ENCODE data around the gene EEF1A2.

Gene EEF1A2

DNA sequence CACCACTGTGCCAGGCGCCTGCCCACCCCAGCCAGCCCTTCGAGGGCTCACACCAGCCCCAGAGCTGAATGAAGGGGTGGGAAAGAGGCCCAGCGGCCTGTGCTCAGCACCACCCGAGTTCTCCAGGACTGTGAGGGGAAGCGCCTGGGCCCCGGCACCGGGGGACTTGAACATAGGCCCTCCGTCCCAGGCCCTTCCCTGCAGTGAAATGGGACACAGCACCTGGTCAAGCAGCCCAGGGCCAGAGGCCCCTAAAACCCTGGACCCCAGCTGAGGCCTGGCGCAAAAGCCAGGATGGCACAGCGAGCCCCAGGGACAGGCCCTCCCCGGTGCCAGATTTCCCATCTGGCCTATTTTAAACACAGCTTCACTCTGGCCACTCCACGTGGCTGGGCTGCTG, 30.5 kb downstream of the EEF1A2 start:
- no peak for DNase-seq (ENCODE audit: low read depth)

DNA sequence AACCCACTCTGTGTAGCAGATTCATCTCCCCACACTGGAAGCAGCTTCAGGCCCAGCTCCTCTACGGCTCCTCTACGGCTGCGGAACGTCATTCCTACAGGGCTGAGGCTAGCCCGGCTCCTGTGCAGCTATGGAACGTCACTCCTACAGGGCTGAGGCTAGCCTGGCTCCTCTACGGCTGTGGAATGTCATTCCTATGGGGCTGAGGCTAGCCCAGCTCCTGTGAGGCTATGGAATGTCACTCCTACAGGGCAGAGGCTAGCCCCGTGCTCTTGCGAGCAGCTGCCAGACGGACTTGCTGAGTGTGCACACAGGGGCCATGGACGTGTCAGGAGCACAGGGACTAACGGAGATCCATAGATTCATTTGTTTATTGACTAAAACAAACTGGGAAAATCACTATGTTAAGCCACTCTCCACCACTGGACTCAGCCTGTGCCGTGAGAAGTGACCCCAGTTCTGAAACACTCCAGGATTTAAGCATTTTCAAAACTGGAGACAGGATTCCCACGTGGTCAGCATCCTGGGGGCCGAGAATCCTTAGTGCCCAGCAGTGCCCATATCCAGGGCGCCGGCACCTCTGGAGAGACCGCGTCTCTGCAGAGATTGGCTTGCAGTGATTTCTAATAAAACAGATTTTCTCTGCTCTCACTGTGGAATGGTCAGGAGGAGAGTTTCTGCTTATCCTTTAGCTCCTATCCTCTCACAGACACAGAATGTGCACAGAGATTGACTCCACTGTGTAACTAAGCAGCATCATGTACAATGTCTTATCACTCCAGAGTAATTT, 31.4 kb downstream of the EEF1A2 start:
- DNase-seq (ENCODE audit: low read depth): no peak

DNA sequence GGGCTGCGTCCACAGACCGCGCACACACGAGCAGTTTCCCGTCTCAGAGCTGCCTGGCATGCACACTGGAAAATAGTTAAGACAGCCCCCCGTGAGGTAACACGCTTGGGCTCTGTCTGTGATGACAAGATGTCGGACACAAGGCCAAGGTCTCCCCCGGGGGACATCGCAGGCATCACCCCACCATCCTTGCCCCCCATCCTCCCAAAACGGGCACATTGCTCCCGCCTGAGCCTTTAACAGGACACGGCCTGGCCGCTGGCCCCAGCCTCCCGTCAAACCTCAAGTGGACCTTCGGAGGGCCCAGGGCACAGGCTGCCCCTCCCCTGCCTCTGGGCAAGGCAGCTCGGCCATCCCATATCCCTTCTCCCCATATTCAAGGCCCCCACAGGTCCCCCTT, 32.0 kb downstream of the EEF1A2 start:
- no peak for DNase-seq (ENCODE audit: low read depth)

DNA sequence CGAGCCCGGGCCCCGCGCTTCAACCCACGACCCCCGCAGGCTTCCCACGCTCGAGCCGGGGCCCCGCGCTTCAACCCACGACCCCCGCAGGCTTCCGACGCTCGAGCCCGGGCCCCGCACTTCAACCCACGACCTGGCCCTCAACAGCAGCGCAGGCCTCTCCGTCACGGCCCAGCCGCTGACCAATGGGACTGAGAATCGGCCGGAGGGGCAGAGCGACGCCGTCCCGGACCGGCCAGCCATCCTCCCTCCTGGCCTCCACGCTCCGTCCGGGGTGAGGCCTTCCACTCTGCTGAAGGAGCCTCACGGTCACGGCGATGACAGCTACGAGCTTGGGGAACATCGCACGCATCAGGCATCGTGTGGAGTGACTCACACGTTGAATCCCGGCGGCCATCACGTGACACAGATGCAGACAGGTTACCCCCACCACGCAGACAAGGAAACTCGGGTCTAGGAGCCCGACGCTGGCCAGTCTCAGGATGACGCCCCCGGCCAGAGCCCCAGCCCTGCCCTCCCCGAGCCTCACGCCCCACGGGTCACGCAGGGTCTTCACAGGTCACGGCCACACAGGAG, 32.5 kb downstream of the EEF1A2 start:
- DNase-seq (ENCODE audit: low read depth): no peak

DNA sequence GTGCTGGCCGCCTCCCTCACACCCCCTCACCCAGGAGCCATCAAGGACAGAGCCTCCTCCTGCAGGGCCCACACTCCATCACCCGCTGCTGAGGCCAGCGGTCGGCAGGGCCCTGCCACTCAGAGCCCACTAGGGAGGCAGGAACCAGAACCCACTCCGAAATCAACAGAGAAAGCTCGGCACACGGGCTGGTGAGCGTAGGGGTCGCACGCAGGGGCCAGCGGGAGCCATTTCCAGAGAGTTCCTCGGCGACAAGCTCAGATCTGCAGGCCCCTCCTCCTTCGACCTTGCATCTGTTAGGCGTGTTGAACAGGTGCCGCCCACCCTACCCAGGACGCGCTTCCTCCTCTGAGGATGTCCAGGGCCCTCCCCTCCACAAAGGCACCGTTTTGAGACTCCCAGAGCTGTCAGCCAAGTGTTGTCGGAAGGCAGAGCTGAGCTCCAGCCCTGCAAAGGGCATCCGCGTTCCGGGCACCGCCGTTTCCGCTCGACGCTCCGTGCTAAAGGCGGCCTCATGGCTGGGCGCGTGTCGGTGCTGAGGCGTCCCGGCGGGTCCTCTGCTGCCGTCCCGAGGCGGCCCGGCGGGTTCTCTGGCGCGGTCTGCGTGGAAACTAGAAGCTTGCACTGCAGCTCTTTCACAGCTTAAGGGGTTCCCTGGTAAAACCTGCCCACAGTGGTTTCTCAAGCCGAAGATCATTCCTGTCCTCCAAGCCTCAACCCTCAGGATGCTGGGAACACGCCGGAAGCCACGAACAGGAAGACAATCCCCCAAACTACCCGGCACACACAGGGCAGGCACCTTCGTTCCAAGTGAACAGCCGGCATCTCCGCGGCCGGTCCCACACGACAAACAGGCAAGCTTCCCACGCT, 33.3 kb downstream of the EEF1A2 start:
- DNase-seq (ENCODE audit: low read depth): no peak

DNA sequence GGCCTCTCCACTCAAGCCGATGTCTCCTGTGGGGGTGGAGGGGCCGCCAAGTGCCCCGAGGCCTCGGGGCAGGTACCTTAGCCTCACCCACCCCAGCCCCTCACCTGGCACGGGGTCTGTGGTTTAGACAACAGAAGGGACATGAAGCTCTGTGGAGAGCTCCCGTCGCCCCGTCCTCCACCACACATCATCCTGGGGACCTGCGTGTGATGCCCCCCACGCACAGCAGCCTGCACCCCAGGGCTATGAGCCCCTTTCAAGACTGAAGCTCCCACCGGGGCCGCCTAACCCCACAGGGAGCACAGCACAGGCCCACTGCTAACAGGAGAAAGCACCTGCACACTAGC, 34.6 kb downstream of the EEF1A2 start:
- no peak for DNase-seq (ENCODE audit: low read depth)

DNA sequence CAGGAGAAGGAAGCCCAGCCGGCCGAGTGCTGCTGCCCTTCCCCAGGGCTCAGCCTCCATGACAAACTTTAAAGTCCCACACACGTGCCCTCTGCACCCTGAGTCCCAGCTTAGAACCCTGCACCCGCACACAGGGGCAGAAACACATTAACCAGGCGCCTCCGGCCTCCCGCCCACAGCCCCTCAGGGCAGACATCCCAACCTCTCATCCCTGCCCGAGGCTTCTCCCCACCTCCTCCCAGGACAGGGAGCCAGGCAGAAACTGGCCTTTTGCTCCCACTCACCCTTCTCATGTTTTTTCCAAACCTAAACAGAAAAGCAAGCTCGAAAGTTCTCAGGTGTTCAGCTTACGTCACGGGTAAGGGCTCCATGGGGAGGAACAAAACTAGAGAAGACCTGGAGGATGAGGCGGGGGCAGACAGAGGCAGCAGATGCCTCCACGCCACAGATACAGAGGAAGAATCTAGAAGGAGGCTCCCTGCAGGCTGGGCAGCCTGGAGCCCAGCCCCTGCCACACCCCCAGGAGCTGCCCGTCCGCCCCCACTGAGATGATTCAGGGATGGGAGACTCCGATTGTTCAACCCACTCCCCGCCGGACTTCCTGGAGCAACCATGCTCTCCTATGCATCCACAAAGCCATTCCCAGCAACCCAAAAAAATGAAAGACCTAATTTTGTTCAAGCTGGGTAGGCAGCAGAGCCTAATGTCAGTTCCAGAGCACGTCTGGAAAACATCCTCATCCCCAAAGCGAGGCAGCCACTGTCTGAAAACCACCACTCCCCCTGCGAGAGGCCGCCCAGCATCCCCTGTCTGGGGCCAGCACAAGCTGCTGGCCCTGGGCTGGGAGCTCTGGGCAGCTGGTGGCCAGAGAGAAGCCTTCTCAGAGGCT, 35.2 kb downstream of the EEF1A2 start:
- DNase-seq (ENCODE audit: low read depth): no peak

DNA sequence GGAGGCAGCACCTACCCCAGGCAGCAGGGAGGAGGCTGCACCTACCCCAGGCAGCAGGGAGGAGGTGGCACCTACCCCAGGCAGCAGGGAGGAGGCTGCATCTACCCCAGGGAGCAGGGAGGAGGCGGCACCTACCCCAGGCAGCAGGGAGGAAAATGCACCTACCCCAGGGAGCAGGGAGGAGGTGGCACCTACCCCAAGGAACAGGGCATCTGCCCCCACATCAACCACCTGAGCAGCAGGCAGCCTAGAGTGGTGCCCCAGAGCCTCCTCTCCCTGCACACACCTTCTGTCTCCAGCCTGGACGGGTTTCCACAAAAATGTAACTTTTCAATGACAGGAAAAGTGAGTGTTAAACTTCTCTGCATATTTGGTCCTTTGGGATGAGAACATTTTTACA, 36.6 kb downstream of the EEF1A2 start:
- DNase-seq (ENCODE audit: low read depth): no peak

DNA sequence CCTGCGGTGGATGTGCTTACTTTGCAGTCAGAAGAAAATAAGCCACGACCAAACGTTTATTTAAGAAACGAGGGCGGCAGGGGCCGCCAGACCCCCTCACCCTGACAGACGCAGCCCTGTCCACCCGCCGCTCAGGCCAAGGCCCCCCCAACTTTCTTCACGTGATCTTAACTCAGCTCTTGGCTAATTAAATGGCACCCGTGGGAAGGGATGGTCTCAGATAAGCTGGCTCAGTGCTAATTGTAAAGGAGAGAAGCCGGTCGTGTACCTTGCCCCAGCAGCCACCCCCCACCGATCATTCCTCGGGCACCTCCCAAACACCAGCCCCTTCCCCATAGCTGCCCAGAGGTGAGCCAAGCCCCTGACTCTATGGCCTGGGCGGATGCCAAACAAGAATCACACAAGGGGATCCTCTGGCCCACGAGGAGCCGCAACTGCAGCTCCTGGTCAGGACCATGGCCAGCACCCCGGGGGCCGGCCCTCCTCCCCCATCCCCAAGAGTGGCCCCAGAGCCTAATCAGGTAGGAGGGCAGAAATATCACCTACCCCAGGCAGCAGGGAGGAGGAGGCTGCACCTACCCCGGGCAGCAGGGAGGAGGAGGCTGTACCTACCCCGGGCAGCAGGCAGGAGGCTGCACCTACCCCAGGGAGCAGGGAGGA, 37.6 kb downstream of the EEF1A2 start:
- no peak for DNase-seq (ENCODE audit: low read depth)

DNA sequence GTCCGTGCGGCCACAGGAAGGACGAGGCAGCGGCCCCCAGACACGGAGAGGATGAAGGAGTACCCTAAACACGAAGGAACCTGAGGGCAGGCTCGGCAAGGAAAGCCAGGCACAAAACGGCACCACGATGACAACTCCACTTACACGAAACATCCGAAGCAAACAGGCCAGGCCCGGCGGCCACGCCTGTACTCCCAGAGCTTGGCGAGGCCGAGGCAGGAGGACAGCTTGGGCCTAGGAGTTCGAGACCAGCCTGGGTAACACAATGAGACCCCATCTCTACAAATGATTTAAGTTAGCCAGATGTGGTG, 39.9 kb downstream of the EEF1A2 start:
- no peak for DNase-seq (ENCODE audit: low read depth)

DNA sequence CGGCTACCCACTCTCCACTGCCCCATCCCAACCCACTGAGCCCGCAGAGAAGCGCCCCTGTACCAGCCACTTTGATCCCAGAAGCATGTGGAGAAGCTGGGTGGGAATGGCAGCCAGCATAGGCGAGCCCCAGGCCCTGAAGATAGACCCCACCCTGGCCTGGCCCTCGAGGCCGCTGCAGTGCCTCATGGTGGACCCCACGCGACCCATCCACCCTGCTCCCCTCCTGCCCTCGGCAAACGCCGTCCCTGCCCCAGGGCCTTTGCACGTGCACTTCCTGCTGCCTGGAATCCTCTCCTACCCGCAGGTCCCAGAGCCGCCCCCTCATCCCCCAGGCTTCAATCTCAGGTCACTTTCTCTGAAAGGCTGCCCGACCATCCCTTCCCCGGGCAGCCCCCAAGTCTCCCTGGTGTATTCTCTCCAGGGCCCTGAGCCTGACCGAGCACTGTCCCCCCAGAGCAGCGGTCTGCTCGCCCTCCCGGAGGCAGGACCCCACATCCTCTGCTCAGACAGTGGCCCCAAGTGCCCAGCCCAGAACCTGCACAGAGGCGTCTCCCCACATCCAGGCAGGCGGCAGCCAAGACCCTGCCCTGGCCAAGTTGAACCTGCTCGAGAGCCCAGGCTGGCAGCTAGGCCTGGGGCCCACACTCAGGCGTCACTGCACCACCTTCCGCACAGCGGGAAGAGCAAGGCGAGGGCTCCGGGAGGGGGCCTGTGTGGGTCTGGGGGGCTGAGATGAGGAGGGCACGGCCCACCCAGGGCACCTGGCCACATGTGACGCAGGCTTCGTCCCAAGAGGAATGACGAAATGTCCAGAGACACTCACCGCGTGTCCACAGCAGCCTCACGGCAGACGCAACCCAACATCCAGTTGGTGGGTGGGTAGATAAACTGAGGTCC, 40.5 kb downstream of the EEF1A2 start:
- no peak for DNase-seq (ENCODE audit: low read depth)

DNA sequence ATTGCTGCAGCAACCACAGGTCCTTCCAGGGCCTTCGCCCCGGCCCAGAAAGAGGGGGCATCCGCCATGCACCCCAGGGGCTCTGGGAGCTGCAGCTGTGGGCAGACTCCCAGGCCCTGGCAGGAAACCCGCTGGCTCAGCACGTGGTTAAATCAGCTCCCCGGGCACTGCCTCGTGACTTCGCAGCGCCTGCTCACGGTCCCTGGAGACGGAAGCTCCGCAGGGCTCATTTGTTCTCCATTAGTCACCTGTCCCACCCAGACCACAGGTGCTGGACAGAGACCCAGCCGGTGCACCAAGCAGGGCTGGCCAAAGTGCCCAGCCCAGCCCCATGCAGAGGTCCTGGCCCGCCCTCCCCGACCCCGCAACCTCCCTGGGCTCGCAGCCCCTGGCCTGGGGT, 41.1 kb downstream of the EEF1A2 start:
- no peak for DNase-seq (ENCODE audit: low read depth)

DNA sequence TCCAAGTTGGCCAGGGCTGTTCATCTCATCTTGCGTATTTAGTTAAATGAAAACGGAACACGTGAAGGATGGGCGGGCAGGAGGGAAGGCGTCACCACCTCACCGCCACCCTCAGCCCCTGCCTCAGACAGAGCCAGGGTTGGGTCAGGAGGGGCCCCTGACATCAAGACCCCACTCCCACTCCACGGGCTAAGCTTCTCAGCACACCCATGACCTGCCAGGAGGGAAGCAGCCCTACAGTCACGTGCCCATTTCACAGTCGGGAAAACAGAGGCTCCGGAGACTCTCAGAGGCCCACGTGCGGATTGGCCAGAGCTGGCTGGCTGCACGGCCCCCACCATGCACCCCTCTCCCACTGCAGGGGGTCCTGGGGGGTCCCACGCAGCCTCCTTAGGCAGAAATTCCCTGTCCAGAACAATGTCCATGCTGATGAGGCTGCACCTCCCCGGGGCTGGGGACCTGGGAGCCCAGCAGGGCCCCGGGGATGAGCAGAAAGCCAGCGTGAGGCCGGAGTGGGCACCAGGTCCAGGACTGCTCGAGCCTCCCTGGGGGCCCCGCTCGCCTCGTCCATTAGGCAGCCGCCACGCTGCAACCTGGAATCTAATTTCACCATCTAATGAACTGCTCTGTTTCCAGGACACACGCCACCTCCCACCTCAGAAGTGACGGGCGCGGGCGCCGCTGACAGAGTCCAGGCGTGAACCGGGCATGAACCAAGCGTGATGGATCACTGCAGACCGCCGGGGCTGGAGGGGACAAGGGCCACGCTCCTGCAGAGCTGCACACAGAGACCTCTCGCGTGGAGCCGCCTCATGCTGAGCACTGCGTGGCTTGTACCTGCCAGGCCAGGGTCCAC, 42.2 kb downstream of the EEF1A2 start:
- no peak for DNase-seq (ENCODE audit: low read depth)

DNA sequence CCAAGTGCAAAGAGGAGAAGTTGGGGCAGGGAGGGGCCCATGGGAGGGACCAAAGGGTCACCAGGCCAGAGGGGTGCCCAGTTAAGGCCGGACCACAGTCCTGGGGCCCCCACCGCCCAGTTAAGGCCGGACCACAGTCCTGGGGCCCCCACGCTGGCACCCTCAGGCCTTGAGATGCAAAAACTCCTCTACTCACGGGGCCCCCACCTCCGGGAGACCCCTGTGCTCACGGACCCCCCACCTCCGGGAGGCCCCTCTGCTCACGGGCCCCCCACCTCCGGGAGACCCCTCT, 43.4 kb downstream of the EEF1A2 start:
- DNase-seq (ENCODE audit: low read depth): no peak

DNA sequence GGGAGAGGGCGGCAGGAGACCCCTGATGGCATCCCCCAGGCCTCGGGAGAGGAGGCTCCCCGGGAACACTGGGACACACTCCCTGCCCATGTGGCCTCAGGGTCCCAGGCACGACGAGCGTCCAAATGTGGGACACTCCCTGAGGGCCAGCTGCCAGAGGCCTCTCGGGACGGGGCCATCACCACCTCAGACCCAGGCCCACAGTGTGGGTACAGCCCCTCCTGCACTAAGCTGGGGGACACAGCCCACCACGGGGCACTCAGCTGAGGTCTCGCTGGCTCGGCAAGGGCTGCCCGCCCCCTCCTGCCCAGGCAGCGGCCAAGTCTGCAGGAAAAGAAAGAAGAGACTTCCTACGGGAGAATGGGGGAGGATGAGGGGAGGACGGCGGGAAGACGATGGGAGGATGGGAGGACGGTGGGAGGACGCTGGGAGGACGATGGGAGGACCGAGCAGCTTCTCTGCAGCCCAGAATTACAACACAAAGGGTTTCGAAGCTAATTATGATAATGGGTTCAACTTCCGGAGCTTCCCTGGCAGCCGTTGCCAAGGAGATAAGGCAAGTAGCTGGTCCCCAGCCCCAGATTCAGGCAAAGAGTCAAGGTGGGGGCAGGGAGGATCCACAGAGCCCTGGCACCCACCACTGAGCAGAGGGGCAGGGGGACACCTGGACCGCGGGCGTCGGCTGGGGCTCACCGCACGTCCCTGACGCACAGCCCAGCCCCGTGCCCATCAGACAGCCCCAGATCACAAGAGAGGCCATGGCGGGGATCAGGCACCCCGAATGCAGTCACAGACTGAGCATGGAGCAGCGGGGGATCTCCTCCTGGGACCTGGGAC, 43.9 kb downstream of the EEF1A2 start:
- no peak for DNase-seq (ENCODE audit: low read depth)

DNA sequence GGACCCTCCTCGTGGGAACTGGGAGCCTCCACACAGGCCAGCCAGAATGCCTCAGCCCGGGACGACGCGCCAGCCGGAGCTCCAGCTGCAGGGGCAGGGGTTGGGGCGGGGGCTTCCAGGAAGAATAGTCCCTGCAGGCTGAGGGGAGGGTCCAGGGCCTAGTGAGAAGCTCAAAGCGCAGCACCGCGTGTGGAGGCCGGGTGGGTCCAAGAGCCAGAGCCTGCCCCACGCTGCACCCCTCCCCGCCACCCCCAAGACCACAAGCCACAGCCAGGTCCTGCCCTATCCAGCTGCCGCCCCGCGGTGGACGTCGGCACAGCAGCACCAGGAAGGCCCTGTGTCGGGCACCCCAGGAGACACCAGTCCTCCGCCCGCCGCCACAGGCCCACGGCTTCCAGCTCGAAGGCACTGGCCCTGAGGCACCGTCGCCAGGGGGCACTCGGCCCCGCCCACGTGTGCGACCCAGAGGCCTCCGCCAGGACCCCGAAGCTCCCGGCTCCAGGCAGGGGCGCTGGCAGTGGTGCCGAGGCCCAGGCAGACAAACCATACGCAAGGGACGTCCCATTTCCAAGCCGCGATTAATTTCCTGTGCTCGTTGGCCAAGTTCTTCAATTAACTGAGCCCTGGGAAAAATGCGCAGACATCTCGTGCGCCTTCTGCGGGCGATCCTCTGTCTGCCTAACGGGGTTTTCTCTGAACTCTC, 45.9 kb downstream of the EEF1A2 start:
- no peak for DNase-seq (ENCODE audit: low read depth)

DNA sequence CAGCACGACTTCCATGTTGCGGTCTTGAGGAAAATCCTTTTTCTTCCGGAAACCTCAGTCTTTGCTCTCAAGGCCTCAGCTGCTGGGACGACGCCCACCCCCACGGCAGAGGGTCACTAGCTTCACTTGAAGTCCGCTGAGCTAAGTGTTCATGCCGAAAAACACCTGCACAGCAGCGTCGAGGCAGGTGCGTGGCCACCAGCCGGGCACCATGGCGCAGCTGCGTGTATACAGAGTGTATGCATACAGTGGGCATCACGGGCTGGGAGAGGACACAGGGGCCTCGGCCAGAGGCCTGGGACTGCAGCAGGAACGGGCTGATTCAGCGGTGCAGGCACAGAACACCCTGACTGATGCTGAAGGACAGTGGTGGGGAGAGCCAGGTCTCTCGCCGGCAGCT, 46.5 kb downstream of the EEF1A2 start:
- DNase-seq (ENCODE audit: low read depth): no peak

DNA sequence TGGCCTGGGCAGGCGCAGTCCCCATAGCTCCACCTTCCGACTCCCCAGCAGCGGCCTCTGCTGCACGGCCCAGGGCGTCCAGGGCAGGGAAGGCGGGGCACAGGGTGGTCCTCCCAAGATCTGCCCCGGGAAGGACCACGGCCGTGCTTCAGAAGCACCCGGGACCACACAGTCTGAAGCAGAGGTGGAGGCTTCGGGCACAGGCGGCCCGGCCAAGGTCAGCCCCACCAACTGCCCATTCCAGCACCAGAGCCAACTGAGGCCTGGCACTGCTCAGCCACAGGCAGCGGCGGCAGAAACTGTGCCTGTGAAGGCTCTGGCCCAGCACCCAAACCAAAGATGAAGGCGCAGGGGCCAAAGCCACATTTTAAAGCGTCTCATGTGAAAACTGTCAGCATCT, 47.1 kb downstream of the EEF1A2 start:
- no peak for DNase-seq (ENCODE audit: low read depth)
